ENCODE results near the gene PSMB8.

Gene PSMB8

DNA sequence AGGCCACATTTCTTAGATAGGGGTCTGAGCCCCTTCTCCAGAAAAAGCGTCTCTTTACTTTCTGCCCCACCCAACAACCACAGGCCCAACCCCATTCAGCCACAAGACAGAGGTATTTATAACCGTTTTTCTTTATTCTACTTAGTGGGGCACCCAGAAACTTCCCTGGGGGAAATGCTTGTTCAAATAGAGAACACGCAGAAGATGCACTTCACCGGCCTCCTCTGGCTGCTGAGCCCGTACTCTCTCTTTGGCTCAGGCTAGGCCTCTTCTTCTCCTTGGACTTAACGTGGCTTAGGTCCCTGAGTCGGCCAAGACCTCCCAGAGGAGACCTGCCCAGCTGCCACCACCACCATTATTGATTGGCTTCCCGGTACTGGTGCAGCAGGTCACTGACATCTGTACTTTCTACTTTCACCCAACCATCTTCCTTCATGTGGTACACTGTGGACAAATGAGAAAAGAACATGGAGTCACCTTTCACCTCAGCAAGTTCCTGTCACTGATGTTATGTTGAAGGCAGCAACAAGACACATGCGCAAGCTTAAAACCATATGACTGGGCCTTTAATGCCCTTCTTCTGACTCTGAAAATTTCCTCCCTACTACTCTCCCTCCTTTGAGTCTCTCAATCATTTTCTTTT is 3.1 kb downstream of the PSMB8 start:
- peaks cover 13% of the 10 kb centered on the region for H3K79me2 ChIP-seq (ENCODE audit: insufficient read depth, low read length)
- no peaks in the 10 kb centered on the region for H3K9me2 ChIP-seq (ENCODE audit: low read depth, low read length)
- H3K36me3 ChIP-seq (ENCODE audit: insufficient read depth, low read length), result peaks cover 49% of the 10 kb centered on the region
- H2AFZ ChIP-seq (ENCODE audit: low read length), result no peak overlapping the region
- no peaks in the 10 kb centered on the region for H3K9me3 ChIP-seq (ENCODE audit: low read length)
- no peak overlapping the region for H3K4me3 ChIP-seq (ENCODE audit: low read depth, low read length, poor library complexity, severe bottlenecking)
- TF ChIP-seq EZH2 (IDR thresholded peaks at IDR 0.05; ENCODE audit: borderline replicate concordance, low read length), result no peak
- TF ChIP-seq, protein P1, sequence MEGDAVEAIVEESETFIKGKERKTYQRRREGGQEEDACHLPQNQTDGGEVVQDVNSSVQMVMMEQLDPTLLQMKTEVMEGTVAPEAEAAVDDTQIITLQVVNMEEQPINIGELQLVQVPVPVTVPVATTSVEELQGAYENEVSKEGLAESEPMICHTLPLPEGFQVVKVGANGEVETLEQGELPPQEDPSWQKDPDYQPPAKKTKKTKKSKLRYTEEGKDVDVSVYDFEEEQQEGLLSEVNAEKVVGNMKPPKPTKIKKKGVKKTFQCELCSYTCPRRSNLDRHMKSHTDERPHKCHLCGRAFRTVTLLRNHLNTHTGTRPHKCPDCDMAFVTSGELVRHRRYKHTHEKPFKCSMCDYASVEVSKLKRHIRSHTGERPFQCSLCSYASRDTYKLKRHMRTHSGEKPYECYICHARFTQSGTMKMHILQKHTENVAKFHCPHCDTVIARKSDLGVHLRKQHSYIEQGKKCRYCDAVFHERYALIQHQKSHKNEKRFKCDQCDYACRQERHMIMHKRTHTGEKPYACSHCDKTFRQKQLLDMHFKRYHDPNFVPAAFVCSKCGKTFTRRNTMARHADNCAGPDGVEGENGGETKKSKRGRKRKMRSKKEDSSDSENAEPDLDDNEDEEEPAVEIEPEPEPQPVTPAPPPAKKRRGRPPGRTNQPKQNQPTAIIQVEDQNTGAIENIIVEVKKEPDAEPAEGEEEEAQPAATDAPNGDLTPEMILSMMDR (IDR thresholded peaks at IDR 0.05; ENCODE audit: low read length), result no peak
- H3K9ac ChIP-seq (ENCODE audit: low read length), result no peak overlapping the region
- H3K4me2 ChIP-seq (ENCODE audit: low read length), result no peak overlapping the region
- H3F3A ChIP-seq (ENCODE audit: insufficient read depth, low read length), result no peaks in the 10 kb centered on the region
- no peaks in the 10 kb centered on the region for H4K20me1 ChIP-seq (ENCODE audit: insufficient read depth, low read length)
- H3K27me3 ChIP-seq (ENCODE audit: insufficient read depth, low read length), result no peaks in the 10 kb centered on the region
- peaks cover 67% of the 10 kb centered on the region for H3K4me1 ChIP-seq (ENCODE audit: insufficient read depth, low read length, severe bottlenecking)
- peak overlapping the region; percentile 41 for H3K27ac ChIP-seq (ENCODE audit: low read depth, low read length, poor library complexity, severe bottlenecking)

DNA sequence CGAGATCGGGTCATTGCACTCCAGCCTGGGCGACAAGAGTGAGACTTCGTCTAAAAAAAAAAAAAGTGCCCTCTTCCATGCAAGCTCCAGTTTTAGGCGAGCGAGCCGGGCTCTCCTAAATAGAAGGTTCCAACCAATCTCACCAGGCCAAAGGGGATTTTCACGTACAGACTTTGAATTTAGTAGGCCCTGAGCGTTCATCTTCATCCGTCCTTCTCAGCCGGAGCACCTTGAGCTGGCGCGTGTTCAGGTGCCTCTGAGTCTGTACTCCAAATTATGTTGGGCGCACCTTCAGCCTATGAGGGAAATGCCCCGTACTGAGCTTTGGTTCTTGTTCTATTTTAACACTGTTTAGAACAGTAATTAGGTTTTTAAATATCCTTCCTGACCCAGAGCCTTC is 4.5 kb downstream of the PSMB8 start:
- H3K9me3 ChIP-seq (ENCODE audit: low read length), result no peaks in the 10 kb centered on the region
- H3K36me3 ChIP-seq (ENCODE audit: insufficient read depth, low read length), result peaks cover 61% of the 10 kb centered on the region
- no peak overlapping the region for H3K4me2 ChIP-seq (ENCODE audit: low read length)
- H3K27ac ChIP-seq (ENCODE audit: low read depth, low read length, poor library complexity, severe bottlenecking), result peak overlapping the region; percentile 41
- no peaks in the 10 kb centered on the region for H3K9me2 ChIP-seq (ENCODE audit: low read depth, low read length)
- no peaks in the 10 kb centered on the region for H3K27me3 ChIP-seq (ENCODE audit: insufficient read depth, low read length)
- H3K4me3 ChIP-seq (ENCODE audit: low read depth, low read length, poor library complexity, severe bottlenecking), result no peak overlapping the region
- H3K79me2 ChIP-seq (ENCODE audit: insufficient read depth, low read length), result peaks cover 13% of the 10 kb centered on the region
- no peaks in the 10 kb centered on the region for H4K20me1 ChIP-seq (ENCODE audit: insufficient read depth, low read length)
- H2AFZ ChIP-seq (ENCODE audit: low read length), result no peak overlapping the region
- H3F3A ChIP-seq (ENCODE audit: insufficient read depth, low read length), result no peaks in the 10 kb centered on the region
- TF ChIP-seq EZH2 (IDR thresholded peaks at IDR 0.05; ENCODE audit: borderline replicate concordance, low read length), result no peak
- TF ChIP-seq, protein P1 (IDR thresholded peaks at IDR 0.05; ENCODE audit: low read length), result no peak
- H3K4me1 ChIP-seq (ENCODE audit: insufficient read depth, low read length, severe bottlenecking), result peaks cover 53% of the 10 kb centered on the region
- no peak overlapping the region for H3K9ac ChIP-seq (ENCODE audit: low read length)

DNA sequence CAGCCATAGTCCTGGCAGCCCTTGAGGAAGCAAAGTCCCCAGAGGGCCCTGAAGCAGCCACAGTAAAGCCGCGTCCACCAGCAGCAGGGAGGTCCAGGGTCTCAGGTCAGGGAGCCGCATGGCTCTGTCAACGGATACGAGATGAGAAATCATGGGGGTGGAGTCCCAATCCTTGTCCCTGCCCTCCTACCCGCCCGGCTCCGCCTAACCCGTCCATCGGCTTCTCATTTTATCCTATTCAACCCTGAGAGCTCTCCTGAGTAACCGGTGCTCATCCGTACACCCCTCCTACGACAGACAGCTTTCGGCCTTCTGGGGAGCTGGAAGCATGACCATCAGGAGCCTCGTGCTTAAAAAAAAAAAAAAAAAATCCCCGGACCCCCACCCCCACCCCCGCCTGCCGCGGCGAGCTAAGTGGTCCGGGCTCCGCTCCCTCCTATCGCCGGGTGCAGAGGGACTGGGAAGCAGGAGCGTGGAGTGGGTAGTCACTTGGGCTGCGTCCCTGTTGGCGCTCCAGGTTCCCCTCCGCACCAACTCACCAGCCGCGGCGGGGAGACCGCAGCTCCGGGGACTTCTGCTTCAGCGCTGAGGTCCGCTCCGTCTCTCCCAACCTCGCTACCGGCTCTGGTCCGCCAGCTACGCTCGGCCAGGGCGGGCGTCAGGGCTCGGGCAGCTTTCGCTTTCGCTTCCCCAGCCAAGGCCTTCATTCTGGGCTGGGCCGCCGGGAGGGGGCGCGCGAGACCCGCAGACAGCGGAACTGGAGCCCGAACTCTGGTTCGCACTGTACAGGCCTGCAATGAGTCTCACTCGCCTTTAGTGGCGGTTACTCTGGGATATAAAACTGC is 5.5 kb downstream of the PSMB8 start, which contains the start of gene TAP2:
TSS of gene TAP2 (minus strand) at position 626 of the 845 bp plus-strand sequence. CDS start at position 120, 506 bp downstream.
- no peak within 1 kb of the TSS for H2AFZ ChIP-seq (ENCODE audit: low read length)
- H3K9me3 ChIP-seq (ENCODE audit: low read length), result no peaks in the 10 kb centered on the region
- H3K79me2 ChIP-seq (ENCODE audit: insufficient read depth, low read length), result peaks cover 13% of the 10 kb centered on the region
- H3F3A ChIP-seq (ENCODE audit: insufficient read depth, low read length), result no peaks in the 10 kb centered on the region
- peak within 1 kb of the TSS; percentile 89 for H3K4me3 ChIP-seq (ENCODE audit: low read depth, low read length, poor library complexity, severe bottlenecking)
- peak within 1 kb of the TSS; percentile 92 for H3K9ac ChIP-seq (ENCODE audit: low read length)
- H3K4me1 ChIP-seq (ENCODE audit: insufficient read depth, low read length, severe bottlenecking), result peaks cover 44% of the 10 kb centered on the region
- no peaks in the 10 kb centered on the region for H3K27me3 ChIP-seq (ENCODE audit: insufficient read depth, low read length)
- TF ChIP-seq, protein P1 (IDR thresholded peaks at IDR 0.05; ENCODE audit: low read length), result peak; percentile 91
- TF ChIP-seq EZH2 (IDR thresholded peaks at IDR 0.05; ENCODE audit: borderline replicate concordance, low read length), result no peak
- H3K4me2 ChIP-seq (ENCODE audit: low read length), result peak within 1 kb of the TSS; percentile 95
- no peaks in the 10 kb centered on the region for H3K9me2 ChIP-seq (ENCODE audit: low read depth, low read length)
- no peaks in the 10 kb centered on the region for H4K20me1 ChIP-seq (ENCODE audit: insufficient read depth, low read length)
- peaks cover 72% of the 10 kb centered on the region for H3K36me3 ChIP-seq (ENCODE audit: insufficient read depth, low read length)
- H3K27ac ChIP-seq (ENCODE audit: low read depth, low read length, poor library complexity, severe bottlenecking), result peak within 1 kb of the TSS; percentile 64

Measured in OCI-LY1 (cell line).